Naive thymus-derived CD4-positive, alpha-beta T cell (primary cell): ENCODE data around the gene GRB10. TPM values are rescaled to one million over a fixed set of nuclear protein-coding genes. Genes with fewer than 3 reads are reported as not detected.

Experiments used
- ATAC-seq: fragments of 150-1000 bp; cut with Tn5 transposase; 2 replicates; pipeline ENCODE4 v1.10.0; 2021; ENCODE audit warnings: mild to moderate bottlenecking, moderate library complexity
- CTCF ChIA-PET: fragments of 350-600 bp; sonication (Branson Sonifier 250); formaldehyde crosslinking; loops from one replicate; lab custom pipeline; 2021; ENCODE audit warnings: antibody characterized with exemption; lab: Charles Lee
- POLR2A ChIA-PET: fragments of 350-600 bp; sonication (Branson Sonifier 250); formaldehyde crosslinking; loops from one replicate; lab custom pipeline; 2021; ENCODE audit warnings: antibody characterized with exemption, inconsistent platforms; lab: Charles Lee
- DNase-seq, 9 donors: peaks; one replicate each; pipeline versions ENCODE4 v3.0.0 to v3.0.0-alpha.2; 2020 to 2022; ENCODE audit warnings: mixed read lengths in 1 of 9
- H3K27ac ChIP-seq: one replicate; pipeline ENCODE4 v1.7.0; 2013; ENCODE audit warnings: mild to moderate bottlenecking, low read depth, low read length, moderate library complexity
- H3K27me3 ChIP-seq, 2 donors: one replicate each; pipeline ENCODE4 v1.7.0; 2013; ENCODE audit warnings: low read length in 2 of 2, mild to moderate bottlenecking in 2 of 2, moderate library complexity in 2 of 2; ENCODE audit not compliant: control insufficient read depth in 2 of 2, insufficient read depth in 2 of 2
- H3K36me3 ChIP-seq, 3 experiments: 1 replicate in 2 of 3; 2 replicates in 1 of 3; pipeline ENCODE4 v1.7.0; 2013; ENCODE audit warnings: low read length in 3 of 3, mild to moderate bottlenecking in 3 of 3, moderate library complexity in 1 of 3; ENCODE audit not compliant: insufficient read depth in 3 of 3, control insufficient read depth in 2 of 3
- H3K4me1 ChIP-seq, 2 donors: one replicate each; pipeline ENCODE4 v1.7.0; 2013; ENCODE audit warnings: low read length in 2 of 2, mild to moderate bottlenecking in 2 of 2, moderate library complexity in 1 of 2; ENCODE audit not compliant: control insufficient read depth in 2 of 2, insufficient read depth in 2 of 2
- H3K4me3 ChIP-seq: 2 replicates; pipeline ENCODE4 v1.7.0; 2013; ENCODE audit warnings: mild to moderate bottlenecking, low read length
- H3K9me3 ChIP-seq, 3 experiments: 1 replicate in 2 of 3; 2 replicates in 1 of 3; pipeline ENCODE4 v1.7.0; 2013; ENCODE audit warnings: low read length in 3 of 3; ENCODE audit not compliant: control insufficient read depth in 2 of 3
- H3K27ac Mint-ChIP-seq, 9 donors: one replicate each; pipeline ENCODE4 v1.8.0; 2020 to 2022; ENCODE audit warnings: mixed read lengths in 9 of 9, mild to moderate bottlenecking in 8 of 9, moderate library complexity in 5 of 9, inconsistent platforms in 2 of 9
- H3K27me3 Mint-ChIP-seq, 5 donors: one replicate each; pipeline ENCODE4 v1.8.0; 2021 to 2022; ENCODE audit warnings: mixed read lengths in 5 of 5, mild to moderate bottlenecking in 1 of 5
- H3K36me3 Mint-ChIP-seq, 5 donors: one replicate each; pipeline ENCODE4 v1.8.0; 2020 to 2022; ENCODE audit warnings: mixed read lengths in 5 of 5, mild to moderate bottlenecking in 3 of 5, inconsistent platforms in 1 of 5
- H3K4me1 Mint-ChIP-seq, 7 donors: one replicate each; pipeline ENCODE4 v1.8.0; 2020 to 2022; ENCODE audit warnings: mixed read lengths in 7 of 7, mild to moderate bottlenecking in 3 of 7, inconsistent platforms in 1 of 7
- H3K4me3 Mint-ChIP-seq, 10 donors: one replicate each; pipeline ENCODE4 v1.8.0; 2020 to 2022; ENCODE audit warnings: mild to moderate bottlenecking in 10 of 10, mixed read lengths in 10 of 10, moderate library complexity in 6 of 10, inconsistent platforms in 2 of 10
- H3K9me3 Mint-ChIP-seq, 11 donors: one replicate each; pipeline ENCODE4 v1.8.0; 2020 to 2022; ENCODE audit warnings: mixed read lengths in 11 of 11, mild to moderate bottlenecking in 4 of 11, inconsistent platforms in 1 of 11, moderate library complexity in 1 of 11
- intact Hi-C, 2 donors: fragments of 100-400 bp; cut with micrococcal nuclease; formaldehyde crosslinking; loops; one replicate each; pipeline ENCODE4 v1.15.1; 2023
- polyA plus RNA-seq, 2 donors: library from polyadenylated mRNA; unstranded; fragments of 300-500 nt; fragmentation: Illumina TruSeq; gene quantifications; one replicate each; pipeline ENCODE4 v1.2.3, GENCODE V29; 2021
- total RNA-seq, 6 experiments: library from RNA in 5 of 6; stranded (reverse) in 5 of 6; gene quantifications; 1 replicate in 5 of 6; 2 replicates in 1 of 6; pipeline ENCODE4 v1.2.3 and lab custom pipeline; 2021 to 2026

Gene GRB10
- total and polyA plus RNA-seq, 7 experiments from 2014 or later, result 2.6 to 10.6 (median 6.2) TPM

GRCh38 chr7:50814166-50814565 lies 31.5 kb upstream of the GRB10 start:
- no peaks in the 10 kb centered on the region for H3K9me3 ChIP-seq
- H3K27ac ChIP-seq, result no peak overlapping the region
- POLR2A ChIA-PET, result no interaction called here
- H3K4me3 Mint-ChIP-seq, result no peak overlapping the region
- H3K36me3 ChIP-seq, result no peaks in the 10 kb centered on the region
- DNase-seq, result no peak
- no peaks in the 10 kb centered on the region for H3K36me3 Mint-ChIP-seq
- no peak overlapping the region for H3K27ac Mint-ChIP-seq
- peaks cover 0 to 5% (median 0%) of the 10 kb centered on the region in 11 donors for H3K9me3 Mint-ChIP-seq
- intact Hi-C loops, result no loop called here
- peaks cover 0 to 22% (median 5%) of the 10 kb centered on the region in 5 donors for H3K27me3 Mint-ChIP-seq
- H3K27me3 ChIP-seq, result no peaks in the 10 kb centered on the region
- CTCF ChIA-PET, result interaction anchor here (0.8 kb wide), 1 partner anchor 725 kb away, joined by 3 read pairs; no protein-coding TSS in a partner anchor
- no peak overlapping the region for H3K4me3 ChIP-seq
- H3K4me1 ChIP-seq, result no peaks in the 10 kb centered on the region
- ATAC-seq, result no peak
- H3K4me1 Mint-ChIP-seq, result peaks cover 0 to 5% (median 0%) of the 10 kb centered on the region in 7 donors

GRCh38 chr7:50812841-50813475 lies 30.3 kb upstream of the GRB10 start:
- POLR2A ChIA-PET, result no interaction called here
- Mint-ChIP-seq H3K9me3 (peaks cover 0 to 5% (median 0%) of the 10 kb centered on the region in 11 donors), H3K4me3 (no peak overlapping the region), H3K27ac (no peak overlapping the region), H3K27me3 (peaks cover 0 to 15% (median 5%) of the 10 kb centered on the region in 5 donors), H3K36me3 (no peaks in the 10 kb centered on the region), H3K4me1 (peaks cover 0 to 5% (median 0%) of the 10 kb centered on the region in 7 donors)
- H3K27me3 ChIP-seq, result no peaks in the 10 kb centered on the region
- ATAC-seq, result no peak
- CTCF ChIA-PET, result no interaction called here
- H3K4me3 ChIP-seq, result no peak overlapping the region
- H3K9me3 ChIP-seq, result no peaks in the 10 kb centered on the region
- H3K4me1 ChIP-seq, result no peaks in the 10 kb centered on the region
- no peaks in the 10 kb centered on the region for H3K36me3 ChIP-seq
- intact Hi-C loops, result no loop called here
- DNase-seq, result no peak
- no peak overlapping the region for H3K27ac ChIP-seq

- Histone ChIP-seq H3K27me3 (no peaks in the 10 kb centered on the region), H3K4me3 (no peak overlapping the region), H3K36me3 (no peaks in the 10 kb centered on the region), H3K27ac (no peak overlapping the region), H3K4me1 (no peaks in the 10 kb centered on the region), H3K9me3 (no peaks in the 10 kb centered on the region)
- Mint-ChIP-seq H3K4me3 (no peak overlapping the region), H3K9me3 (peaks cover 0 to 5% (median 0%) of the 10 kb centered on the region in 11 donors), H3K4me1 (peaks cover 0 to 5% (median 0%) of the 10 kb centered on the region in 7 donors), H3K27ac (peak overlapping the region in 2 of 9 donors; percentile 39 to 59), H3K27me3 (peaks cover 0 to 15% (median 5%) of the 10 kb centered on the region in 5 donors), H3K36me3 (no peaks in the 10 kb centered on the region)
- ATAC-seq (no peak), DNase-seq (no peak)
- CTCF ChIA-PET, result no interaction called here
- intact Hi-C loops, result no loop called here
- POLR2A ChIA-PET, result no interaction called here
Observed at GRCh38 chr7:50812094-50812493, 29.4 kb upstream of the GRB10 start.

GRCh38 chr7:50808282-50808888 lies 25.7 kb upstream of the GRB10 start:
- H3K27ac ChIP-seq, result no peak overlapping the region
- intact Hi-C loops, result no loop called here
- H3K4me3 ChIP-seq, result no peak overlapping the region
- H3K27me3 Mint-ChIP-seq, result peaks cover 0 to 5% (median 0%) of the 10 kb centered on the region in 5 donors
- CTCF ChIA-PET, result no interaction called here
- peaks cover 0 to 1% (median 0%) of the 10 kb centered on the region in 11 donors for H3K9me3 Mint-ChIP-seq
- POLR2A ChIA-PET, result no interaction called here
- ATAC-seq, result no peak
- H3K36me3 Mint-ChIP-seq, result no peaks in the 10 kb centered on the region
- H3K4me3 Mint-ChIP-seq, result no peak overlapping the region
- no peaks in the 10 kb centered on the region for H3K4me1 ChIP-seq
- peaks cover 0 to 8% (median 0%) of the 10 kb centered on the region in 7 donors for H3K4me1 Mint-ChIP-seq
- no peak overlapping the region for H3K27ac Mint-ChIP-seq
- H3K36me3 ChIP-seq, result no peaks in the 10 kb centered on the region
- no peaks in the 10 kb centered on the region for H3K27me3 ChIP-seq
- no peak for DNase-seq
- no peaks in the 10 kb centered on the region for H3K9me3 ChIP-seq

- ChIA-PET CTCF (no interaction called here), POLR2A (no interaction called here)
- H3K27me3 ChIP-seq, result no peaks in the 10 kb centered on the region
- H3K27ac Mint-ChIP-seq, result no peak overlapping the region
- no peaks in the 10 kb centered on the region for H3K36me3 ChIP-seq
- H3K4me3 ChIP-seq, result no peak overlapping the region
- peaks cover 0 to 8% (median 0%) of the 10 kb centered on the region in 7 donors for H3K4me1 Mint-ChIP-seq
- intact Hi-C loops, result no loop called here
- no peaks in the 10 kb centered on the region for H3K36me3 Mint-ChIP-seq
- H3K4me1 ChIP-seq, result no peaks in the 10 kb centered on the region
- ATAC-seq (no peak), DNase-seq (no peak)
- no peaks in the 10 kb centered on the region for H3K9me3 ChIP-seq
- H3K27me3 Mint-ChIP-seq, result peaks cover 0 to 5% (median 3%) of the 10 kb centered on the region in 5 donors
- H3K9me3 Mint-ChIP-seq, result peaks cover 0 to 1% (median 0%) of the 10 kb centered on the region in 11 donors
- no peak overlapping the region for H3K4me3 Mint-ChIP-seq
- H3K27ac ChIP-seq, result no peak overlapping the region
Observed at GRCh38 chr7:50807026-50807730, 24.5 kb upstream of the GRB10 start.

GRCh38 chr7:50806143-50806542 lies 23.4 kb upstream of the GRB10 start:
- Histone ChIP-seq H3K4me3 (no peak overlapping the region), H3K27me3 (no peaks in the 10 kb centered on the region), H3K4me1 (no peaks in the 10 kb centered on the region), H3K27ac (no peak overlapping the region), H3K9me3 (no peaks in the 10 kb centered on the region), H3K36me3 (no peaks in the 10 kb centered on the region)
- Mint-ChIP-seq H3K27ac (no peak overlapping the region), H3K9me3 (peaks cover 0 to 1% (median 0%) of the 10 kb centered on the region in 11 donors), H3K4me1 (peaks cover 0 to 4% (median 0%) of the 10 kb centered on the region in 7 donors), H3K27me3 (peaks cover 0 to 14% (median 8%) of the 10 kb centered on the region in 5 donors), H3K36me3 (no peaks in the 10 kb centered on the region), H3K4me3 (no peak overlapping the region)
- ChIA-PET CTCF (no interaction called here), POLR2A (no interaction called here)
- ATAC-seq (no peak), DNase-seq (no peak)
- intact Hi-C loops, result no loop called here
